ENCODE results near the gene LRRC4.

- TF ChIP-seq CTCF (conservative IDR thresholded peaks at IDR 0.05 in 1 of 2, IDR thresholded peaks at IDR 0.05 in 1 of 2; ENCODE audit: extremely low read depth in 1 of 2, insufficient read depth in 1 of 2, low read depth in 1 of 2, low read length in 2 of 2) (no peak), EZH2 (IDR thresholded peaks at IDR 0.05; ENCODE audit: borderline replicate concordance, low read length) (no peak)
Measured at GRCh38 chr7:127997226-127997922, 33.9 kb downstream of the LRRC4 start.

Measured in mammary epithelial cell (primary cell).